Renal cortical epithelial cell (primary cell): ENCODE results near the gene DAP3. TPM values are rescaled to one million over a fixed set of nuclear protein-coding genes. Genes with fewer than 3 reads are reported as not detected.

ENCODE experiments used
- DNase-seq: peaks from one replicate; pipeline ENCODE4 v3.0.0-alpha.2; 2011; ENCODE audit warnings: low read depth
- total RNA-seq: library from RNA; depleted of rRNA; stranded (reverse); fragments of >200 nt; gene quantifications from 2 replicates; pipeline ENCODE4 v1.2.3, GENCODE V29; 2014

DAP3 gene
- total RNA-seq, 1 donor from 2014 or later: 78.1 TPM

DNA sequence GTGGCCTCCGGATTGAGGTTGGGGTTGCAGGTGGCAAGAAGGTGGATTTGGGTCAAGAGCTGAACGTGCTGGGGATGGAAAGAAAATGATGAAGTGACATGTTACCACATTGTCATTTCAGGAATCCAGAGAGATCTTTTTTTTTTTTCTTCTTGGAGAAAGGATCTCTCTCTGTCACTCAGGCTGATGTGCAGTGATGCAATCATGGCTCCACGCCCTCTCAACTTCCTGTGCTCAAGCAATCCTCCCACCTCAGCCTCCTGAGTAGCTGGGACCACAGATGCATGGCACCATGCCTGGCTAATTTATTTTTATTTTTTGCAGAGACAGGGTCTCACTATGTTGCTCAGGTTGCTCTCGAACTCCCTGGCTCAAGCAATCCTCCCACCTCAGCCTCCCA, 87.5 kb downstream of the DAP3 start:
- DNase-seq: peak; percentile 18

DNA sequence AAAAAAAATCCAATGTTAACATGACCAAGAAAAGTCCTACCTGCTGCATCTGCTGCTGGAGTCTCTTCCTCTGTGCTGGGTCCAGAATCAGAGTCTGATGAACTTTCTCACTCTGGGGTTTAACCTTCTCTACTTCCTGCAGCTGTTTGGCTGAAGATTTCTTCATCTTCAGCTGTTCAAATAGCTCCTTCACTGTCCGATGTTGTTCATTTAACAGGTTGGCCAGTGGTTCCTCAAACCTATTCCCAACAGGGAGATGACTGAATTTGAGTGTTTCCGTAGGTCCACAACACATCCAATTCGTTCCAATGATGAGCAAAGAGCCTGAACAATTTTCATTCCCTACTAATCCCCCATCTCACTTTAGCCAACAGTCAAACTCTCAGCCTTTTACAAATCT, 88.7 kb downstream of the DAP3 start:
- DNase-seq: no peak

Other genes starting within 250 kb of the DAP3 start
- gene ASH1L, start 126.3 kb upstream of the DAP3 start, total RNA-seq: 12.5 and 50.2 TPM in 2 replicates
- 13.7 and 18.3 TPM in 2 replicates for gene MSTO1, start 78.9 kb upstream of the DAP3 start, total RNA-seq
- 44.5 and 82.7 TPM in 2 replicates for gene YY1AP1, start 317 bp upstream of the DAP3 start, total RNA-seq
- 17.4 and 46.1 TPM in 2 replicates for gene GON4L, start 168.1 kb downstream of the DAP3 start, total RNA-seq
- gene SYT11, start 170.5 kb downstream of the DAP3 start, total RNA-seq: 20.3 and 35.1 TPM in 2 replicates
- gene RIT1, start 222.3 kb downstream of the DAP3 start, total RNA-seq: 38.4 and 88.2 TPM in 2 replicates
- 16.8 and 39.1 TPM in 2 replicates for gene KHDC4, start 245.3 kb downstream of the DAP3 start, total RNA-seq